Measurements from ENCODE around the gene GATD1.

Gene GATD1

GRCh38 chr11:792873-793272 lies 15.6 kb upstream of the GATD1 start:
- Mint-ChIP-seq H3K27ac (no peak overlapping the region), H3K9me3 (no peaks in the 10 kb centered on the region), H3K4me1 (peaks cover 7% of the 10 kb centered on the region), H3K27me3 (no peaks in the 10 kb centered on the region), H3K36me3 (no peaks in the 10 kb centered on the region), H3K4me3 (peak overlapping the region; percentile 15)

DNA sequence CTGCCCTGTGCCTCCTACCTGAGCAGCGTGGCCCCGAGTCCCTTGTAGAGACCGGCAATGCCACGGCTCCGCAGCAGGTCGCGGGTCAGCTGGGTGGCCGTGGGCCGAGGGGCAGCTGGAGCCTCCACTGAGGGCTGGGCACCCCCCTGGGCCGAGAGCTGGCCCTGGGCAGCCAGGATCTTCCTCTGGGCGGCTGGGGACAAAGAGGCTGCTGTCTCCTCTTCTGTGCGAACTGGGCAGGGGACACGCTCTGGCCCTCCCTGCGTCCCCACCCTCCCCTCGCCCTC lies 15.2 kb upstream of the GATD1 start:
- Mint-ChIP-seq H3K27me3 (no peaks in the 10 kb centered on the region), H3K9me3 (no peaks in the 10 kb centered on the region), H3K27ac (no peak overlapping the region), H3K4me3 (no peak overlapping the region), H3K36me3 (no peaks in the 10 kb centered on the region), H3K4me1 (peaks cover 7% of the 10 kb centered on the region)

DNA sequence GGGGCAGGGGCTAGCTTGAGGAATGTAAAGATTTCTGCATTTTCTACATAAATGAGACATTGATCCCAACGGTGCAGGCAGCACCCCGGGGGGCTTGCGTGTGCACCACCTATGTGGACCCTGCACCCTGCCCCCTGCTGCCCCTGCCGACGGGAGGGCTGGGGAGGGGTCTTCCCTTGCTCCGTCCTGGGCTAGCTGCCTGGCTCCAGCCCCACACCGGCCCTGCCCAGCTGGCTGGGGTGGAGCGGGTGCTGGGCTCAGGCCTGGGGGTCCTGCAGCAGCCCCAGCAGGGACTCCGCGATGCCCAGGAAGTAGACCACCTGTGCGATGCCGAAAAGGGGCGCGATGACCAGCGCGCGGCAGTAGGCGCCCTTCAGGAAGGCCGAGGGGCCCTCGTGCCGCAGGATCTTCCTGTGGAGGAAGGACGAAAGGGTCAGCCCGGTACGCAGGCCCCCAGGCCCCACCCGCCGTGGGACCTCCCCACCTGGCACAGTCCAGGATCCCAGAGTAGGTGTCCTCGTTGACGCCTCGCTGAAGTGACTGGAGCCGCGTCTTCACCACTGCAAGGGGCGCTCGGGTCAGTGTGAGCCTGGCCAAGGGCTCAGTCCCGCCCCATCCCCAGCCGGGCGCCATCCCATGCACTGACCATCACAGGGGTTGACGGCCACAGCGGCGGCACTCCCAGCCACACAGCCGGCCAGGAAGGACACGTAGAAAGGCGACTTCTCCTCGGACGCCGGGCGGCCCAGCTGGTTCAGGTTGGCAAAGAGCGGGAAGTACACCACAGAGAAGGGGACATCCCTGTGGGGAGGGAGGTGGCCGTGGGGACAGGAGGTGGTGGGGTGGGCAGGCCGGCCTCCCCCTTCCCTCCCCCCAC lies 14.6 kb upstream of the GATD1 start:
- Mint-ChIP-seq H3K4me3 (no peak overlapping the region), H3K27ac (no peak overlapping the region), H3K9me3 (no peaks in the 10 kb centered on the region), H3K4me1 (peaks cover 7% of the 10 kb centered on the region), H3K36me3 (no peaks in the 10 kb centered on the region), H3K27me3 (no peaks in the 10 kb centered on the region)

- peaks cover 2% of the 10 kb centered on the region for H3K4me1 Mint-ChIP-seq
- no peak overlapping the region for H3K27ac Mint-ChIP-seq
- H3K4me3 Mint-ChIP-seq: no peak overlapping the region
- no peaks in the 10 kb centered on the region for H3K36me3 Mint-ChIP-seq
- H3K27me3 Mint-ChIP-seq: no peaks in the 10 kb centered on the region
- H3K9me3 Mint-ChIP-seq: no peaks in the 10 kb centered on the region
These were observed 13.7 kb upstream of the GATD1 start for GRCh38 chr11:790721-791564.

- no peaks in the 10 kb centered on the region for H3K4me1 Mint-ChIP-seq
- H3K36me3 Mint-ChIP-seq: no peaks in the 10 kb centered on the region
- no peaks in the 10 kb centered on the region for H3K27me3 Mint-ChIP-seq
- no peaks in the 10 kb centered on the region for H3K9me3 Mint-ChIP-seq
- H3K4me3 Mint-ChIP-seq: no peak within 1 kb of the TSS
- no peak within 1 kb of the TSS for H3K27ac Mint-ChIP-seq
These were observed 12.7 kb upstream of the GATD1 start, which contains the start of gene CEND1 for GRCh38 chr11:789943-790342. Gene CEND1, minus strand, starts transcription at chr11:790090. Its CDS starts 1,514 bp downstream, at chr11:788576.

DNA sequence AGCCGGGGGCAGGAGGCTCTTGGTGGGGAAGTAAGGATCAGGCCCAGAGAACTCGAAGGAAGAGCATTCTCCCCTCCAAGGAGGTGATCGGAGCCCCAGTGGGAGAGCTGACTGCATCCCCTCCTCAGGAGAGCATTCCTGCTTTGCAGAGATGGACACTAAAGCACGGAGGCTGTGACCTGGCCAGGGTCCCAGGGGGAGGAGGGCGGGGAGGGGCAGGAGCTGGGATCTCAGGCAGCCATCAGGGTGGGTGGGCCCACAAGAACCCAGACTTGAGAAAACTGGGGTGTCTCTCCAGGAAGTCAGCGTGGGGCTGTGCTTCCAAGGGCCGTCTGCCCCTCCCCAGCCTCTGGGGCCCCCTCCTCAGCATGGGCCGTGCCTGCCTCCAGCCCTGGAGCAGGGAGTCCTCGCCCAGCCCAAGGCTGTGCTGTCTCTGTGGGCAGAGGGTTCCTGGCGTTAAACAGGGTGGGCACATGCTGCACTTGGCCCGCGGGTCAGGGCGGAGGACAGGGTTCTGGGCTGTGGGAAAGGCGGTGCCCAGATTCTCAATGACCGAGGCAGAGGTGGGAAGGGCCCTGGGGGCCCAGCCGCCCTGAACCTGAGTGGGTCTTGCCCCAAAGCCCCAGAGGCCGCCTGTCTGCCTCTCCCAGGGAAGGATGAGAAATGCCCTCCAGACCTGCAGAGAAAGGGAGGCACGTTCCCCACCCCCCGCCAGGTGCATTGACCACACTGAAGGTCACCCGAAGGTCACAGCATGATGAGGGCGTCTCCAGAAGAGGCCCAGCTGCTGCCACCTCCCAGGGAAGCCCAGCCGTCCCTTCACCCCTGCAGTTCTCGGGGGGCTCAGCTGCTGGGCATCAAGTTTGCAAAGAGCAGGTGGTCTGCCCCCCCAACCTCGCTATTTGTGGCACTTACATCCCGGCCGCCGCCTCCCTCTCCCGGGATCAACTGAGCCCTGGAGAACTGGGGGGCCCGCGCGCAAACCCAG lies 12.0 kb upstream of the GATD1 start:
- H3K9me3 Mint-ChIP-seq: no peaks in the 10 kb centered on the region
- no peak overlapping the region for H3K4me3 Mint-ChIP-seq
- no peaks in the 10 kb centered on the region for H3K27me3 Mint-ChIP-seq
- no peaks in the 10 kb centered on the region for H3K36me3 Mint-ChIP-seq
- no peaks in the 10 kb centered on the region for H3K4me1 Mint-ChIP-seq
- no peak overlapping the region for H3K27ac Mint-ChIP-seq

DNA sequence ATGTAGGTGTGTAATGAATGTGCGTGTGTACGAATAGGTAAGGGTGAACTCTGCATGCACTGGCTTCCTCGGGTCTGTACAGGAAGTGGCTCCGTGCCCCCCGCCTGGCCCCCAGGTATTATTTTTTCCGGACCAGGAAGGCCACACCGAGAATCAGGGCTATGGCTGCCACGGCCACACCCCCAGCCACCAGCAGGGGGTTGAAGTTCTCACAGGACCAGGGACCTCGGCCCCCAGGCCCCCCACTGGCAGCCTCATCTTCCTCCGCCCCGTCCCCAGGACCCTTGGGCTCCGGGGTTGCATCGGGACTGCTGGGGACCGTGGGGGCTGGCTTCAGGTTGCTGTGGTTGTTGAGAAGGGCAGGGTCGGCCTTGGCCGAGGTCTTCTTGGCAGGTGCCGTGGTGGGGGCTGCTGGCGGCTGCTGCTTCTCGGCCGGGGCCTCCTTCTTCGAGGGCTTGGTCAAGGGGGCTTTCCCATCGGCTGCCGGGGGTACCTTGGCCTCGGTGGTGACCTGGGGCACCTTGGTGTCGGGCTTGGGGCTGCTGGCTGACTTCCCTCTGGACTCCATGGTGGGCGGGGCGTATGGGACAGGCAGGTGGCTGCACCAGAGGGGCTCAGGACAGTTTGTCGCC lies 10.8 kb upstream of the GATD1 start:
- Mint-ChIP-seq H3K4me3 (no peak overlapping the region), H3K36me3 (no peaks in the 10 kb centered on the region), H3K4me1 (peaks cover 7% of the 10 kb centered on the region), H3K27me3 (no peaks in the 10 kb centered on the region), H3K27ac (no peak overlapping the region), H3K9me3 (no peaks in the 10 kb centered on the region)

GRCh38 chr11:787084-787675 lies 9.9 kb upstream of the GATD1 start:
- no peaks in the 10 kb centered on the region for H3K27me3 Mint-ChIP-seq
- no peak overlapping the region for H3K27ac Mint-ChIP-seq
- peaks cover 7% of the 10 kb centered on the region for H3K4me1 Mint-ChIP-seq
- no peak overlapping the region for H3K4me3 Mint-ChIP-seq
- no peaks in the 10 kb centered on the region for H3K36me3 Mint-ChIP-seq
- no peaks in the 10 kb centered on the region for H3K9me3 Mint-ChIP-seq

GRCh38 chr11:786235-787083 lies 9.2 kb upstream of the GATD1 start:
- no peaks in the 10 kb centered on the region for H3K36me3 Mint-ChIP-seq
- H3K27ac Mint-ChIP-seq: no peak overlapping the region
- H3K4me1 Mint-ChIP-seq: peaks cover 7% of the 10 kb centered on the region
- H3K27me3 Mint-ChIP-seq: no peaks in the 10 kb centered on the region
- H3K9me3 Mint-ChIP-seq: no peaks in the 10 kb centered on the region
- H3K4me3 Mint-ChIP-seq: no peak overlapping the region

DNA sequence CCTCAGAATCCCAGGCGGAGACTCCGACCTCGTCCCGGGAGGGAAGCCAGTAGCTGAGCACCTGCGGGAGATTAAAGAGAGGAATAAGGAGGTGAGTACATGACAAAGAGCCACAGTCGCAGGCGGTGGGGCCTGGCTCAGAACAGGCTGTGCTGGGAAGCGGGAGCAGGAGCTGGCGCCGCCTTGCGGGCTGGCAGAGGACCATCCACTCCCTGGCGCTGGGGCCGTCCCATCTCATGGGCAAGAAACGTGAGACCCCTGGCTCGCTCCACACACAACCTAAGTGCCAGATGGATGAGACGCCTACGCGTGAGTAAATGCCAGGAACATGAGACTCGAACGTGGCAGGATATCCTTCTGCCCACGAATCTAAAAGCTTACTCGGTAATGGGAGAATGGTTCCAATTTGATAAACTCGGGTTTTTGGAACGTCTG lies 6.3 kb upstream of the GATD1 start:
- Mint-ChIP-seq H3K36me3 (no peaks in the 10 kb centered on the region), H3K27ac (no peak overlapping the region), H3K9me3 (no peaks in the 10 kb centered on the region), H3K27me3 (no peaks in the 10 kb centered on the region), H3K4me3 (no peak overlapping the region), H3K4me1 (peaks cover 15% of the 10 kb centered on the region)

- Mint-ChIP-seq H3K9me3 (no peaks in the 10 kb centered on the region), H3K4me3 (no peak overlapping the region), H3K27ac (no peak overlapping the region), H3K27me3 (no peaks in the 10 kb centered on the region), H3K4me1 (peaks cover 15% of the 10 kb centered on the region), H3K36me3 (no peaks in the 10 kb centered on the region)
These were observed 5.2 kb upstream of the GATD1 start for GRCh38 chr11:782264-783174.

GRCh38 chr11:779955-780532 lies 2.8 kb upstream of the GATD1 start:
- no peaks in the 10 kb centered on the region for H3K27me3 Mint-ChIP-seq
- no peak overlapping the region for H3K4me3 Mint-ChIP-seq
- H3K27ac Mint-ChIP-seq: no peak overlapping the region
- H3K36me3 Mint-ChIP-seq: no peaks in the 10 kb centered on the region
- H3K4me1 Mint-ChIP-seq: peaks cover 28% of the 10 kb centered on the region
- no peaks in the 10 kb centered on the region for H3K9me3 Mint-ChIP-seq
